ENCODE results near the gene HYPK. TPM values are rescaled to one million over a fixed set of nuclear protein-coding genes. Genes with fewer than 3 reads are reported as not detected.
"Not testable (repeated sequence)": the region's sequence is repeated elsewhere in the genome, so short reads cannot be mapped to it uniquely, and the experiment has no call there.

The HYPK gene
- total RNA-seq, 2 donors from 2014 or later = 15.0 to 16.5 TPM

- DNase-seq (ENCODE audit: low spot score) = no peak
- Histone ChIP-seq H3K27ac (no peak overlapping the region), H3K4me1 (peaks cover 0 to 33% of the 10 kb centered on the region in 2 donors), H3K27me3 (no peaks in the 10 kb centered on the region), H3K9me3 (no peaks in the 10 kb centered on the region), H3K4me3 (no peak overlapping the region), H3K36me3 (no peaks in the 10 kb centered on the region)
- TF ChIP-seq CTCF (IDR thresholded peaks at IDR 0.05) = no peak
Observed at GRCh38 chr15:43828061-43828657, 27.8 kb downstream of the HYPK start.

GRCh38 chr15:43829951-43830540, 29.6 kb downstream of the HYPK start:
- not testable (repeated sequence) for H3K27me3 ChIP-seq; H3K4me3 ChIP-seq; H3K9me3 ChIP-seq; DNase-seq (ENCODE audit: low spot score); H3K27ac ChIP-seq; H3K36me3 ChIP-seq
- peaks cover 0 to 23% of the 10 kb centered on the region in 2 donors for H3K4me1 ChIP-seq

GRCh38 chr15:43830691-43831275, 30.4 kb downstream of the HYPK start:
- H3K4me3 ChIP-seq; H3K27me3 ChIP-seq; DNase-seq (ENCODE audit: low spot score); H3K9me3 ChIP-seq; H3K36me3 ChIP-seq; H3K27ac ChIP-seq: not testable (repeated sequence)
- H3K4me1 ChIP-seq = peaks cover 0 to 19% of the 10 kb centered on the region in 2 donors

GRCh38 chr15:43831519-43832052, 31.2 kb downstream of the HYPK start:
- peaks cover 0 to 13% of the 10 kb centered on the region in 2 donors for H3K4me1 ChIP-seq
- H3K27ac ChIP-seq; H3K4me3 ChIP-seq; H3K27me3 ChIP-seq; H3K36me3 ChIP-seq; H3K9me3 ChIP-seq; DNase-seq (ENCODE audit: low spot score): not testable (repeated sequence)

- H3K4me3 ChIP-seq; H3K27ac ChIP-seq; H3K36me3 ChIP-seq; H3K9me3 ChIP-seq; DNase-seq (ENCODE audit: low spot score); H3K4me1 ChIP-seq; H3K27me3 ChIP-seq: not testable (repeated sequence)
Observed at GRCh38 chr15:43832485-43832884, 32.1 kb downstream of the HYPK start.

- no peak overlapping the region for H3K4me3 ChIP-seq
- H3K4me1 ChIP-seq = no peaks in the 10 kb centered on the region
- TF ChIP-seq CTCF (IDR thresholded peaks at IDR 0.05) = no peak
- no peaks in the 10 kb centered on the region for H3K9me3 ChIP-seq
- H3K27ac ChIP-seq = no peak overlapping the region
- H3K36me3 ChIP-seq = peaks cover 8% of the 10 kb centered on the region
- no peak for DNase-seq (ENCODE audit: low spot score)
- no peaks in the 10 kb centered on the region for H3K27me3 ChIP-seq
Observed at GRCh38 chr15:43845421-43845820, 45.0 kb downstream of the HYPK start.

- DNase-seq (ENCODE audit: low spot score) = no peak
- Histone ChIP-seq H3K27me3 (no peaks in the 10 kb centered on the region), H3K4me3 (no peak overlapping the region), H3K27ac (no peak overlapping the region), H3K9me3 (no peaks in the 10 kb centered on the region), H3K36me3 (no peaks in the 10 kb centered on the region), H3K4me1 (no peaks in the 10 kb centered on the region)
- TF ChIP-seq CTCF (IDR thresholded peaks at IDR 0.05) = no peak
Observed at GRCh38 chr15:43851251-43851650, 50.9 kb downstream of the HYPK start.

Data from right atrium auricular region (tissue), 2 donors.